ENCODE results near the gene NFATC3.

- TF ChIP-seq, protein P1, sequence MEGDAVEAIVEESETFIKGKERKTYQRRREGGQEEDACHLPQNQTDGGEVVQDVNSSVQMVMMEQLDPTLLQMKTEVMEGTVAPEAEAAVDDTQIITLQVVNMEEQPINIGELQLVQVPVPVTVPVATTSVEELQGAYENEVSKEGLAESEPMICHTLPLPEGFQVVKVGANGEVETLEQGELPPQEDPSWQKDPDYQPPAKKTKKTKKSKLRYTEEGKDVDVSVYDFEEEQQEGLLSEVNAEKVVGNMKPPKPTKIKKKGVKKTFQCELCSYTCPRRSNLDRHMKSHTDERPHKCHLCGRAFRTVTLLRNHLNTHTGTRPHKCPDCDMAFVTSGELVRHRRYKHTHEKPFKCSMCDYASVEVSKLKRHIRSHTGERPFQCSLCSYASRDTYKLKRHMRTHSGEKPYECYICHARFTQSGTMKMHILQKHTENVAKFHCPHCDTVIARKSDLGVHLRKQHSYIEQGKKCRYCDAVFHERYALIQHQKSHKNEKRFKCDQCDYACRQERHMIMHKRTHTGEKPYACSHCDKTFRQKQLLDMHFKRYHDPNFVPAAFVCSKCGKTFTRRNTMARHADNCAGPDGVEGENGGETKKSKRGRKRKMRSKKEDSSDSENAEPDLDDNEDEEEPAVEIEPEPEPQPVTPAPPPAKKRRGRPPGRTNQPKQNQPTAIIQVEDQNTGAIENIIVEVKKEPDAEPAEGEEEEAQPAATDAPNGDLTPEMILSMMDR (IDR thresholded peaks at IDR 0.05; ENCODE audit: low read depth, low read length): no peak
- TF ChIP-seq POLR2A (IDR thresholded peaks at IDR 0.05; ENCODE audit: extremely low read depth, insufficient read length) (no peak), MAX (IDR thresholded peaks at IDR 0.05; ENCODE audit: low read depth, low read length) (no peak)
These were observed 61.4 kb downstream of the NFATC3 start for GRCh38 chr16:68146585-68146984.
